PC-3 (cell line): Measurements from ENCODE around the gene UCN2. TPM values are rescaled to one million over a fixed set of nuclear protein-coding genes. Genes with fewer than 3 reads are reported as not detected.
"Not testable (repeated sequence)": the region's sequence is repeated elsewhere in the genome, so short reads cannot be mapped to it uniquely, and the experiment has no call there.

ENCODE experiments used
- ATAC-seq: fragments of 200-7000 bp; cut with Tn5 transposase; 2 replicates; pipeline ENCODE4 v1.9.1; 2020; ENCODE audit warnings: mild to moderate bottlenecking, moderate library complexity
- BruUV-seq: library from RNA; stranded (reverse); fragments of 400-500 nt; replicated peaks from 2 replicates; lab custom pipeline; 2021; lab: Mats Ljungman, UMichigan
- CTCF ChIA-PET: fragments of 300-600 bp; sonication (Branson Sonifier 250); formaldehyde crosslinking; loops from one replicate; lab custom pipeline; 2022; ENCODE audit warnings: antibody characterized with exemption; lab: Charles Lee
- POLR2A ChIA-PET: fragments of 300-600 bp; sonication (Branson Sonifier 250); formaldehyde crosslinking; loops from one replicate; lab custom pipeline; 2022; ENCODE audit warnings: antibody characterized with exemption; ENCODE audit not compliant: unreplicated experiment; lab: Charles Lee
- DNase-seq: peaks from one replicate; pipeline ENCODE4 v3.0.0-alpha.2; 2015
- H2AFZ ChIP-seq: fragments of 300-600 bp; sonication (generic); 2 replicates; pipeline ENCODE4 v1.6.0; 2016; ENCODE audit warnings: antibody characterized with exemption, low read length
- H3F3A ChIP-seq: fragments of 300-600 bp; sonication (generic); one replicate; pipeline ENCODE4 v1.6.0; 2017; ENCODE audit warnings: antibody characterized with exemption, low read length, control low read depth, mild to moderate bottlenecking; ENCODE audit not compliant: unreplicated experiment
- H3K27ac ChIP-seq: fragments of 300-600 bp; sonication (generic); 2 replicates; pipeline ENCODE4 v1.5.1; 2016; ENCODE audit warnings: mild to moderate bottlenecking, low read length
- H3K27me3 ChIP-seq: fragments of 300-600 bp; sonication (generic); 2 replicates; pipeline ENCODE4 v1.6.1; 2016; ENCODE audit warnings: low read length, mixed read lengths
- H3K36me3 ChIP-seq: fragments of 300-600 bp; sonication (generic); 2 replicates; pipeline ENCODE4 v1.6.1; 2016; ENCODE audit warnings: low read depth, mixed run types, low read length, mixed read lengths
- H3K4me1 ChIP-seq: fragments of 300-600 bp; sonication (generic); 2 replicates; pipeline ENCODE4 v1.5.1; 2016; ENCODE audit warnings: low read length; ENCODE audit not compliant: insufficient read depth
- H3K4me2 ChIP-seq: fragments of 300-600 bp; sonication (generic); 2 replicates; pipeline ENCODE4 v1.6.0; 2016; ENCODE audit warnings: low read length
- H3K4me3 ChIP-seq: fragments of 300-600 bp; sonication (generic); 2 replicates; pipeline ENCODE4 v1.5.1; 2016; ENCODE audit warnings: mild to moderate bottlenecking, low read length, mixed read lengths
- H3K79me2 ChIP-seq: fragments of 300-600 bp; sonication (generic); 2 replicates; pipeline ENCODE4 v1.6.1; 2017; ENCODE audit warnings: low read length, mixed read lengths
- H3K9ac ChIP-seq: fragments of 300-600 bp; sonication (generic); 2 replicates; pipeline ENCODE4 v1.6.0; 2016; ENCODE audit warnings: mild to moderate bottlenecking, low read length
- H3K9me2 ChIP-seq: fragments of 300-600 bp; sonication (generic); replicated peaks from 2 replicates; pipeline ENCODE4 v1.6.1; 2016; ENCODE audit warnings: mixed run types, low read length, mixed read lengths
- H3K9me3 ChIP-seq: fragments of 300-600 bp; sonication (generic); 2 replicates; pipeline ENCODE4 v1.6.1; 2016; ENCODE audit warnings: low read length, mixed read lengths
- H4K20me1 ChIP-seq: fragments of 300-600 bp; sonication (generic); 2 replicates; pipeline ENCODE4 v1.6.1; 2016; ENCODE audit warnings: low read length, mixed read lengths
- CTCF ChIP-seq: fragments of 300-600 bp; sonication (generic); conservative IDR thresholded peaks from 2 replicates; pipeline ENCODE4 v1.5.1; 2017; ENCODE audit warnings: antibody characterized with exemption, low read depth, mild to moderate bottlenecking, low read length
- EZH2 ChIP-seq: fragments of 300-600 bp; sonication (generic); IDR thresholded peaks from one replicate; pipeline ENCODE4 v1.6.1; 2017; ENCODE audit warnings: antibody characterized with exemption, mild to moderate bottlenecking, low read length; ENCODE audit not compliant: unreplicated experiment
- EZH2phosphoT487 ChIP-seq: fragments of 300-600 bp; sonication (generic); IDR thresholded peaks from 2 replicates; pipeline ENCODE4 v1.6.1; 2018; ENCODE audit warnings: mild to moderate bottlenecking, antibody characterized with exemption, low read length, borderline replicate concordance
- intact Hi-C: fragments of 100-400 bp; cut with micrococcal nuclease; formaldehyde crosslinking; loops from 2 replicates; pipeline ENCODE4 v1.9.0; 2023
- total RNA-seq: library from RNA; depleted of rRNA; stranded (reverse); fragments of >200 nt; gene quantifications from 2 replicates; pipeline ENCODE4 v1.2.3, GENCODE V29; 2014

Gene UCN2
- total RNA-seq, 1 experiment from 2014 or later: 0.91 TPM

GRCh38 chr3:48532271-48532976 is 31.2 kb downstream of the UCN2 start:
- POLR2A ChIA-PET: no interaction called here

GRCh38 chr3:48530701-48531100 is 32.9 kb downstream of the UCN2 start:
- H3K27me3 ChIP-seq, ATAC-seq, H2AFZ ChIP-seq, H3K79me2 ChIP-seq, H3K9me3 ChIP-seq, H3K4me2 ChIP-seq, POLR2A ChIA-PET, H3K4me1 ChIP-seq, CTCF ChIA-PET, H3F3A ChIP-seq, H4K20me1 ChIP-seq, H3K27ac ChIP-seq, DNase-seq, H3K4me3 ChIP-seq, BruUV-seq, intact Hi-C loops, H3K9ac ChIP-seq, H3K9me2 ChIP-seq: not testable (repeated sequence)
- H3K36me3 ChIP-seq: peaks cover 55% of the 10 kb centered on the region

More at GRCh38 chr3:48532271-48532976, 31.2 kb downstream of the UCN2 start:
- no peaks in the 10 kb centered on the region for H3K9me3 ChIP-seq
- ATAC-seq: no peak
- peaks cover 55% of the 10 kb centered on the region for H3K36me3 ChIP-seq
- H3K9me2 ChIP-seq: no peaks in the 10 kb centered on the region
- no TSS peak for BruUV-seq
- intact Hi-C loops: no loop called here
- H3K4me3 ChIP-seq: no peak overlapping the region
- no peak overlapping the region for H3K4me2 ChIP-seq
- H3F3A ChIP-seq: no peaks in the 10 kb centered on the region
- CTCF ChIA-PET: no interaction called here
- H2AFZ ChIP-seq: no peak overlapping the region
- H3K4me1 ChIP-seq: no peaks in the 10 kb centered on the region
- DNase-seq: no peak
- no peaks in the 10 kb centered on the region for H4K20me1 ChIP-seq
- no peak overlapping the region for H3K27ac ChIP-seq
- no peak overlapping the region for H3K9ac ChIP-seq
- no peak for TF ChIP-seq EZH2phosphoT487
- no peak for TF ChIP-seq CTCF
- no peak for TF ChIP-seq EZH2
- no peaks in the 10 kb centered on the region for H3K79me2 ChIP-seq
- H3K27me3 ChIP-seq: no peaks in the 10 kb centered on the region

- no peaks in the 10 kb centered on the region for H3K27me3 ChIP-seq
- no TSS peak for BruUV-seq
- H3K9me2 ChIP-seq: no peaks in the 10 kb centered on the region
- H3K4me2 ChIP-seq: no peak overlapping the region
- intact Hi-C loops: no loop called here
- H3K27ac ChIP-seq: no peak overlapping the region
- H3K4me1 ChIP-seq: no peaks in the 10 kb centered on the region
- ChIA-PET POLR2A (no interaction called here), CTCF (no interaction called here)
- H2AFZ ChIP-seq: no peak overlapping the region
- ATAC-seq (no peak), DNase-seq (no peak)
- H3K79me2 ChIP-seq: no peaks in the 10 kb centered on the region
- H3K4me3 ChIP-seq: no peak overlapping the region
- H3K9ac ChIP-seq: no peak overlapping the region
- H3K9me3 ChIP-seq: no peaks in the 10 kb centered on the region
- no peaks in the 10 kb centered on the region for H3F3A ChIP-seq
- H3K36me3 ChIP-seq: peaks cover 45% of the 10 kb centered on the region
- no peak for TF ChIP-seq EZH2phosphoT487
- TF ChIP-seq CTCF: no peak
- TF ChIP-seq EZH2: no peak
- H4K20me1 ChIP-seq: no peaks in the 10 kb centered on the region
These were observed 34.8 kb downstream of the UCN2 start for GRCh38 chr3:48528754-48529153.
